GM21825 (cell line): Measurements from ENCODE around the gene RPTOR.

ENCODE experiments used
- ATAC-seq: cut with Tn5 transposase; IDR thresholded peaks from one replicate; pipeline ENCODE4 v1.9.1; 2021; ENCODE audit warnings: mild to moderate bottlenecking, moderate library complexity; ENCODE audit not compliant: unreplicated experiment

RPTOR gene

GRCh38 chr17:80636361-80637018 is 91.9 kb downstream of the RPTOR start:
- ATAC-seq: no peak

GRCh38 chr17:80637048-80637781 is 92.6 kb downstream of the RPTOR start:
- no peak for ATAC-seq

GRCh38 chr17:80639658-80640057 is 95.0 kb downstream of the RPTOR start:
- ATAC-seq: no peak

- ATAC-seq: no peak
These were observed 95.9 kb downstream of the RPTOR start for GRCh38 chr17:80640366-80641084.

GRCh38 chr17:80643326-80644099 is 98.9 kb downstream of the RPTOR start:
- ATAC-seq: no peak

GRCh38 chr17:80644536-80644935 is 99.9 kb downstream of the RPTOR start:
- ATAC-seq: no peak

GRCh38 chr17:80645706-80646325 is 101.2 kb downstream of the RPTOR start:
- ATAC-seq: no peak

GRCh38 chr17:80646328-80646727 is 101.7 kb downstream of the RPTOR start:
- no peak for ATAC-seq

- ATAC-seq: no peak
These were observed 103.1 kb downstream of the RPTOR start for GRCh38 chr17:80647746-80648145.

GRCh38 chr17:80649200-80649644 is 104.6 kb downstream of the RPTOR start:
- ATAC-seq: no peak

GRCh38 chr17:80649672-80650330 is 105.2 kb downstream of the RPTOR start:
- ATAC-seq: no peak

GRCh38 chr17:80650331-80650672 is 105.7 kb downstream of the RPTOR start:
- ATAC-seq: no peak

GRCh38 chr17:80650751-80651518 is 106.3 kb downstream of the RPTOR start:
- no peak for ATAC-seq

- ATAC-seq: no peak
These were observed 108.2 kb downstream of the RPTOR start for GRCh38 chr17:80652756-80653330.

- ATAC-seq: no peak
These were observed 109.2 kb downstream of the RPTOR start for GRCh38 chr17:80653856-80654255.

- no peak for ATAC-seq
These were observed 111.0 kb downstream of the RPTOR start for GRCh38 chr17:80655608-80656007.

- ATAC-seq: no peak
These were observed 112.0 kb downstream of the RPTOR start for GRCh38 chr17:80656590-80656989.

GRCh38 chr17:80657561-80657960 is 112.9 kb downstream of the RPTOR start:
- ATAC-seq: no peak

- no peak for ATAC-seq
These were observed 114.2 kb downstream of the RPTOR start for GRCh38 chr17:80658821-80659220.
